Pancreas (tissue), 10 donors: ENCODE measurements around the gene JPH2. TPM values are rescaled to one million over a fixed set of nuclear protein-coding genes. Genes with fewer than 3 reads are reported as not detected.
A peak's percentile ranks its signal among the peaks of the same experiment; 100 is the strongest.

Source experiments
- ATAC-seq, 4 donors: fragments of 200-7000 bp; cut with Tn5 transposase; one replicate each; pipeline versions ENCODE4 v1.8.0 to v1.9.1; 2020; ENCODE audit warnings: mild to moderate bottlenecking in 4 of 4, moderate library complexity in 4 of 4
- DNase-seq, 6 donors: peaks; one replicate each; pipeline ENCODE4 v3.0.0-alpha.2; 2020
- FAIRE-seq: peaks from 2 replicates; lab custom pipeline; 2012; peaks lifted over from hg19 to GRCh38; lab: Jason Lieb, UNC
- H3K27ac ChIP-seq, 4 donors: fragments of 200-600 bp; sonication (generic); 1 replicate in 3 of 4; 2 replicates in 1 of 4; pipeline versions ENCODE4 v1.5.0 to v1.8.0; 2020
- H3K27me3 ChIP-seq, 4 donors: fragments of 200-600 bp; one replicate each; pipeline ENCODE4 v1.8.0; 2021
- H3K36me3 ChIP-seq, 3 donors: fragments of 200-600 bp; sonication (generic) in 1 of 3; one replicate each; pipeline versions ENCODE4 v1.5.0 to v1.8.0; 2020 to 2021
- H3K4me1 ChIP-seq, 3 donors: fragments of 200-600 bp; one replicate each; pipeline ENCODE4 v1.8.0; 2021
- H3K4me3 ChIP-seq, 4 donors: fragments of 200-600 bp; sonication (generic) in 2 of 4; one replicate each; pipeline versions ENCODE4 v1.5.0 to v1.8.0; 2020 to 2021
- H3K9me3 ChIP-seq, 4 donors: fragments of 200-600 bp; one replicate each; pipeline ENCODE4 v1.8.0; 2021
- WGBS, 2 donors: extraction: QIAGEN DNeasy Blood & Tissue Kit; methylation state at CpG; one replicate each; pipeline ENCODE4 v1.1.7; 2013; 5-methylcytosine and 5-hydroxymethylcytosine counted together
- intact Hi-C, 3 donors: fragments of 100-400 bp; cut with DNase I; formaldehyde crosslinking; loops; one replicate each; pipeline versions ENCODE4 v1.11.1 to v1.14.2; 2022
- polyA plus RNA-seq, 2 donors: library from polyadenylated mRNA; stranded (reverse); fragments of 200-250 nt; gene quantifications; one replicate each; pipeline ENCODE4 v1.2.3, GENCODE V29; 2013
- total RNA-seq, 6 donors: library from RNA; stranded (reverse); fragmentation: NEBNext Ultra II Directional in 4 of 6; extraction: Animal tissue kit (Norgen Biotek cat#: 25700) in 4 of 6; gene quantifications; one replicate each; pipeline versions ENCODE4 v1.2.1 to v1.2.4, GENCODE V29; 2021 to 2023
- TF ChIP-seq, protein P1 (sequence below), 4 donors: fragments of 200-600 bp; sonication (generic) in 3 of 4; IDR thresholded peaks; one replicate each; pipeline versions ENCODE4 v1.5.0 to v1.8.0; 2021; ENCODE audit warnings: antibody characterized with exemption in 4 of 4
- donor health status: healthy with polysubstance abuse.
- donor health status: DM: no; HTN: no; CAD: no; lungs with moderate emphysema.
- donor health status: DM: no; HTN: no; CAD: no.
- donor health status: control.
- donor health status: control.
- donor health status: Bipolar disorder and iron deficiency.
- donor health status: DM: yes; HTN: yes; CAD: no.
- donor health status: DM: no; HTN: no; CAD: no.
- donor health status: DM: no; HTN: no; CAD: no.
- donor health status: DM: yes; HTN: yes; CAD: no.

JPH2 gene
- total and polyA plus RNA-seq, 8 donors: 0.09 to 1.1 (median 0.30) TPM

DNA sequence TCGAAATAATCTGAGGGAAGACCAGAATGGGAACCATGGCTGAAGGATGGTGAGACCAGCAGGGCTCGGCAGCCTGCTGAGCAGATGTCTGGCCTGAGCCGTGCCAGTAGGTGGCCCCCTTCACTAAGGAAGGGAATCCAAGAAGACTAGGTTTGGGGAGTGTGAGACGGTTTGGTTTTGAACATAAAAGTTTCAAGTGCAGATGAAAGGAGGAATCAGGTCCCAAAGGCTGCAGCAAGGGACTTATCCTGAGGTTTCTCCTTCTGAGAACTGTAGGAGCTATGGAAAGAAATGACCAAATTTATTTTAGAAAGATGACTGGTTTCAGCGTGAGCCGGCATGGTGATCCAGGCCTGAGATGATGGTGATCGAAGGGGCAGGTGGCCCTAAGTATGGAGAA is 28.1 kb upstream of the JPH2 start:
- no peak for FAIRE-seq
- TF ChIP-seq, protein P1, sequence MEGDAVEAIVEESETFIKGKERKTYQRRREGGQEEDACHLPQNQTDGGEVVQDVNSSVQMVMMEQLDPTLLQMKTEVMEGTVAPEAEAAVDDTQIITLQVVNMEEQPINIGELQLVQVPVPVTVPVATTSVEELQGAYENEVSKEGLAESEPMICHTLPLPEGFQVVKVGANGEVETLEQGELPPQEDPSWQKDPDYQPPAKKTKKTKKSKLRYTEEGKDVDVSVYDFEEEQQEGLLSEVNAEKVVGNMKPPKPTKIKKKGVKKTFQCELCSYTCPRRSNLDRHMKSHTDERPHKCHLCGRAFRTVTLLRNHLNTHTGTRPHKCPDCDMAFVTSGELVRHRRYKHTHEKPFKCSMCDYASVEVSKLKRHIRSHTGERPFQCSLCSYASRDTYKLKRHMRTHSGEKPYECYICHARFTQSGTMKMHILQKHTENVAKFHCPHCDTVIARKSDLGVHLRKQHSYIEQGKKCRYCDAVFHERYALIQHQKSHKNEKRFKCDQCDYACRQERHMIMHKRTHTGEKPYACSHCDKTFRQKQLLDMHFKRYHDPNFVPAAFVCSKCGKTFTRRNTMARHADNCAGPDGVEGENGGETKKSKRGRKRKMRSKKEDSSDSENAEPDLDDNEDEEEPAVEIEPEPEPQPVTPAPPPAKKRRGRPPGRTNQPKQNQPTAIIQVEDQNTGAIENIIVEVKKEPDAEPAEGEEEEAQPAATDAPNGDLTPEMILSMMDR (IDR thresholded peaks at IDR 0.05): peak in 3 of 4 donors; percentile 53 to 77 (median 64)
- no peaks in the 10 kb centered on the region for H3K27me3 ChIP-seq
- H3K27ac ChIP-seq: no peak overlapping the region
- no peaks in the 10 kb centered on the region for H3K36me3 ChIP-seq
- intact Hi-C loops: loop anchor here in 2 of 3 donors (5.0 to 10.0 kb wide), 5 partner anchors 97 to 400 kb away; partner anchors contain the start of gene FITM2 (in 2 of the 2)
- WGBS, 2 donors: 47 to 52% methylated on average over 7 of the region's 7 CpGs
- no peaks in the 10 kb centered on the region for H3K9me3 ChIP-seq
- H3K4me1 ChIP-seq: peaks cover 0 to 13% (median 3%) of the 10 kb centered on the region in 3 donors
- ATAC-seq: peak in 1 of 4 donors; percentile 16
- peak; percentile 45 to 74 (median 62) for DNase-seq
- H3K4me3 ChIP-seq: no peak overlapping the region

DNA sequence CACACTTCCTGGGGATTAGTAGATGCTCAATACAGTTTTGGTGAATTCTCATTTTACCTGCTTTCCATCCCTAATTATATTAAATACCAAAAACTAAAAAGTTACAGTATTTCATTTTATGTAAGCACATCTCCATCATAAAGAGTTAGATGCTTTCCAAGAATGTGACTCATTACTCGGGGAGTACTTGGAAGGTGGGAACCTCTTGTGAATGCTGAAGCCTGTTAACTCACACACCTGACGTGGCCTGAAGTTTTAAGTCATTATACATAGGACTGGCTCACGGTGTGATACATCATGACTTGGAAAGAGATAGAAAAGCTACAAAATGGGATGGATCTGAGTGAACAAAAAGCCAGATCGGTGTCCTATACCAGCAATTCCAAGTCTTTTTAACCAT is 25.8 kb upstream of the JPH2 start:
- intact Hi-C loops: loop anchor here in 2 of 3 donors (10.0 kb wide), 3 partner anchors 102 to 402 kb away; partner anchors contain the start of gene FITM2 (in 1 of the 2)
- no peaks in the 10 kb centered on the region for H3K27me3 ChIP-seq
- TF ChIP-seq, protein P1 (IDR thresholded peaks at IDR 0.05): no peak
- H3K36me3 ChIP-seq: no peaks in the 10 kb centered on the region
- FAIRE-seq: no peak
- no peak overlapping the region for H3K4me3 ChIP-seq
- no peaks in the 10 kb centered on the region for H3K9me3 ChIP-seq
- ATAC-seq: no peak
- H3K27ac ChIP-seq: no peak overlapping the region
- peaks cover 11 to 27% (median 19%) of the 10 kb centered on the region in 3 donors for H3K4me1 ChIP-seq
- no peak for DNase-seq
- 78% methylated on average over 4 of the region's 4 CpGs for whole genome bisulfite sequencing, 2 donors

DNA sequence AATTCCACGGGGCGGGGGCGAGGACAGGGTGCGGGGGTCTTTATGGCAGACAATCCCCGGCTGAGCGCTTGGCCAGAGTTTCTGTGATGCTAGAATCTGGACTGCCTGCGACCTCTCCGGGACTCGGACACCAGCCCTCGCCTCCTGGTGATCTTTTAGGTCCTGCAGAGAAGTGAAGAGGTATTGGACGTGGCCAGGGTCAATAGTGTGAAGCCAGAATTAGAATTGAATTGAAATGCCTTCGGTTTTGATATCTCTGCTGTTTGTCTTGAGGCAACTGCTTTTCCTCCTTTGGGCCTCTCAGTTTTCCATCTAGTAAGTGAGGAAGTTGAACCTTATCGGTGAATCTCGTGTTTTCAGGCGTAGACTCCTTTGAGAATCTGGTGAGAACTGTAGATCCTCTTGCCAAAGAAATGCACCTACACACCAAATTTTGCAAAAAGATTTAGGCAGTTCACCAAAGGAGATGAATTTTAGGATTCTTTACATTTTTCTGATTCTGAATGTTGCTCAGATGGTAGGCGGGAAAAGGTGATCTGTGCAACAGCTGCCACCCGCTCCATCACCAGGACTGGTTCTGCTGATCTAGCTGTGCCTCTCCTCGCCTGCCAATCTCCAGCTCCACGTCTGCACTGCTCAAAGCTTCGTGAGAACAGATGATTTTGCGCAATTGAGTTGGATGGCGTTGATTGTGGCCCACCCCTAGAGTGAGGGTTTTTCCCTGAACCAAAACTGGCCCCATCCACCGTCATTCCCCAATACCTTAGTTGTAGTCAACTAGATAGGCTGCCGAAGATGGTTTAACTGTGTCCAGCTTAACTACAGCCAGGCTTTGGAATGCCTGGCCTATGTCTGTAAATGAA is 24.4 kb upstream of the JPH2 start:
- intact Hi-C loops: loop anchor here in 2 of 3 donors (10.0 kb wide), 3 partner anchors 103 to 403 kb away; partner anchors contain the start of gene FITM2 (in 1 of the 2)
- FAIRE-seq (no peak), DNase-seq (peak in 3 of 6 donors; percentile 23 to 55 (median 45)), ATAC-seq (peak; percentile 17 to 25 (median 22))
- Histone ChIP-seq H3K27me3 (no peaks in the 10 kb centered on the region), H3K4me1 (peaks cover 17 to 32% (median 30%) of the 10 kb centered on the region in 3 donors), H3K36me3 (no peaks in the 10 kb centered on the region), H3K4me3 (peak overlapping the region; percentile 23 to 87 (median 65)), H3K27ac (peak overlapping the region; percentile 81 to 98 (median 92)), H3K9me3 (no peaks in the 10 kb centered on the region)
- TF ChIP-seq, protein P1 (IDR thresholded peaks at IDR 0.05): no peak
- 2 to 4% methylated on average over 24 of the region's 24 CpGs for WGBS, 2 donors

DNA sequence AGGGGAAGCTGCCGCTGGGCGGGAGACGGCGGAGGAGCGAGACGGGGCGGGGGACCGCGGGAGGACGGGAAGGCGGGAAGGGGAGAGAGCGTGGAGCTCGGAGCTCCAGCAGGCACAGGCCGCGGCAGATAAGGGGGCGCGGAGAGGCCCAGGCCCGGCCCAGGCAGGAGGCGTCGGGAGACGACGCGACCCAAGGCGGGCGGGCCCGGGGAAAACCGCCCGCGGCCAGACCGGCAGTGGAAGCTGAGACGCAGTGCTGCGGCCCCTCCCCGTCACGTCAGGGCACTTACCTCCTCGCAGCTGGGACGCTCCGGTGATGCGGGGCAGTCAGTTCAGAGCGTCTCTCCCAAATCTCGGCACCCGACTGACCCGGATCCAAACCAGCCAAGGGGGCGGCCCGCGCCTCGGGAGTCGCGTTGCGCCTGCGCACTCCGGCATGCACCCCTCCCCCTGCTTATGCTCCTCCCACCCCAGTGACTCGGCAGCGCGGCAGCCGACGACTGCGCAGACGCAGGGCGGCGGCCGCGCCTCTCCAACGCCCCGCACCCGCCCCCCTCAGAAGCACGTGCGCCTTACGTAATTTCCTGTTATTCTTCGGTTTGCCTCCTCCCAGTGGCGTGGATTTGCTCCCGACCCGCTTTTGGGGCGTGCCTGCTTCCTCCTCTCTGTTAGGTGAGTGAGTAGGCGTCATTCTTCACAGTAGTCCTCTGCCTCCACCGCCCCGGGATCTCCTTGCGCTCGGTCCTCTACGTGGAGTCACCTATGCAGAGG is 23.6 kb upstream of the JPH2 start, which contains the start of gene OSER1:
TSS of gene OSER1 (minus strand) at position 366 of the 771 bp plus-strand sequence. CDS start 3,814 bp downstream, outside the sequence.
- no peaks in the 10 kb centered on the region for H3K27me3 ChIP-seq
- peak; percentile 89 to 96 (median 93) for ATAC-seq
- peak within 1 kb of the TSS; percentile 81 to 98 (median 92) for H3K27ac ChIP-seq
- H3K9me3 ChIP-seq: no peaks in the 10 kb centered on the region
- TF ChIP-seq, protein P1 (IDR thresholded peaks at IDR 0.05): no peak
- WGBS, 2 donors: 0% methylated on average over 62 to 79 of the region's 79 CpGs
- DNase-seq: peak; percentile 96 to 99 (median 98)
- no peaks in the 10 kb centered on the region for H3K36me3 ChIP-seq
- FAIRE-seq: peak; percentile 37
- intact Hi-C loops: loop anchor here in 2 of 3 donors (10.0 kb wide), 3 partner anchors 104 to 404 kb away; partner anchors contain the start of gene FITM2 (in 1 of the 2)
- H3K4me3 ChIP-seq: peak within 1 kb of the TSS; percentile 49 to 94 (median 87)
- H3K4me1 ChIP-seq: peaks cover 17 to 32% (median 30%) of the 10 kb centered on the region in 3 donors
